ENCODE measurements around the gene PADI1. TPM values are rescaled to one million over a fixed set of nuclear protein-coding genes. Genes with fewer than 3 reads are reported as not detected.

The PADI1 gene
- polyA plus RNA-seq, 2 of the 4 experiments (the other 2 are of a cell fraction): 1.4 to 2.0 TPM

- CTCF ChIA-PET: interaction anchor here (1.7 kb wide), 1 partner anchor 16 kb away, joined by 5 read pairs; no protein-coding TSS in a partner anchor
- 84% methylated on average over 7 of the region's 7 CpGs for WGBS (ENCODE audit: missing lambda C conversion rate)
- TF ChIP-seq ZC3H11A (IDR thresholded peaks at IDR 0.05) (peak; percentile 84), CEBPB (IDR thresholded peaks at IDR 0.05) (no peak)
- ATAC-seq (no peak), FAIRE-seq (no peak), DNase-seq (ENCODE audit: low read depth in 1 of 2, low spot score in 1 of 2) (no peak)
- H3K4me3 ChIP-seq: no peak overlapping the region
- POLR2A ChIA-PET: no interaction called here
- no peaks in the 10 kb centered on the region for H3K9me3 ChIP-seq
- H3K4me2 ChIP-seq: no peak overlapping the region
- peak overlapping the region; percentile 28 to 100; a peak in 3 of 6 replicates for H3K27ac ChIP-seq
- H3K4me1 ChIP-seq: peaks cover 33% of the 10 kb centered on the region
These were observed 22.5 kb downstream of the PADI1 start for GRCh38 chr1:17227358-17227915.

- ChIA-PET CTCF (interaction anchor here (0.7 to 1.0 kb wide), 2 partner anchors 8 to 103 kb away, joined by 4 read pairs; no protein-coding TSS in a partner anchor), POLR2A (no interaction called here)
- no peak overlapping the region for H3K4me3 ChIP-seq
- peak overlapping the region; percentile 56 to 100; a peak in 4 of 6 replicates for H3K27ac ChIP-seq
- H3K4me2 ChIP-seq: no peak overlapping the region
- no peak for ATAC-seq
- FAIRE-seq: no peak
- H3K4me1 ChIP-seq: peaks cover 41% of the 10 kb centered on the region
- TF ChIP-seq ELK1 (IDR thresholded peaks at IDR 0.05; ENCODE audit: low read depth, low read length) (no peak), BHLHE40 (IDR thresholded peaks at IDR 0.05; ENCODE audit: low read depth, low read length) (no peak), FOSL2 (IDR thresholded peaks at IDR 0.05) (no peak), FOSL2 (CRISPR knock-in tag; IDR thresholded peaks at IDR 0.05) (no peak), FOXS1 (CRISPR knock-in tag; IDR thresholded peaks at IDR 0.05) (no peak), ESRRA (IDR thresholded peaks at IDR 0.05; ENCODE audit: borderline replicate concordance, low read length) (no peak), RARB (CRISPR knock-in tag; IDR thresholded peaks at IDR 0.05) (no peak), CBX2 (IDR thresholded peaks at IDR 0.05; ENCODE audit: borderline replicate concordance, low read depth) (no peak), USF2 (IDR thresholded peaks at IDR 0.05) (no peak), EP300 (IDR thresholded peaks at IDR 0.05) (no peak), RFX5 (IDR thresholded peaks at IDR 0.05) (no peak), PHF8 (IDR thresholded peaks at IDR 0.05; ENCODE audit: borderline replicate concordance, low read depth) (no peak), NFE2L2 (conservative IDR thresholded peaks at IDR 0.05; ENCODE audit: low read length) (no peak), JUN (IDR thresholded peaks at IDR 0.05) (no peak), EHF (CRISPR knock-in tag; IDR thresholded peaks at IDR 0.05) (no peak), SMC3 (IDR thresholded peaks at IDR 0.05) (no peak), EHMT2 (IDR thresholded peaks at IDR 0.05; ENCODE audit: low read depth) (no peak), TP53 (CRISPR knock-in tag; IDR thresholded peaks at IDR 0.05) (no peak)
- 91% methylated on average over 4 of the region's 8 CpGs for WGBS (ENCODE audit: missing lambda C conversion rate)
- no peak for DNase-seq (ENCODE audit: low read depth in 1 of 2, low spot score in 1 of 2)
- no peaks in the 10 kb centered on the region for H3K9me3 ChIP-seq
These were observed 23.7 kb downstream of the PADI1 start for GRCh38 chr1:17228619-17229018.

- Histone ChIP-seq H3K4me3 (no peak overlapping the region), H3K9me3 (no peaks in the 10 kb centered on the region), H3K4me1 (peaks cover 47% of the 10 kb centered on the region), H3K4me2 (no peak overlapping the region), H3K27ac (peak overlapping the region; percentile 56 to 100; a peak in 5 of 6 replicates)
- FAIRE-seq (no peak), ATAC-seq (no peak), DNase-seq (ENCODE audit: low read depth in 1 of 2, low spot score in 1 of 2) (no peak)
- POLR2A ChIA-PET: no interaction called here
- TF ChIP-seq ZNF302 (CRISPR knock-in tag; IDR thresholded peaks at IDR 0.05) (no peak), POLR2A (IDR thresholded peaks at IDR 0.05; ENCODE audit: low read length) (no peak), ATOH8 (CRISPR knock-in tag; IDR thresholded peaks at IDR 0.05; ENCODE audit: low read depth) (no peak), E2F6 (IDR thresholded peaks at IDR 0.05; ENCODE audit: borderline replicate concordance, low read depth) (no peak), FOSL2 (IDR thresholded peaks at IDR 0.05) (no peak), FOSL2 (CRISPR knock-in tag; IDR thresholded peaks at IDR 0.05) (no peak), POLR2AphosphoS2 (conservative IDR thresholded peaks at IDR 0.05; ENCODE audit: low read length) (no peak), CTCF (IDR thresholded peaks at IDR 0.05) (no peak), RAD21 (conservative IDR thresholded peaks at IDR 0.05 in 1 of 2, IDR thresholded peaks at IDR 0.05 in 1 of 2) (no peak), PHF8 (IDR thresholded peaks at IDR 0.05; ENCODE audit: borderline replicate concordance, low read depth) (no peak), NFE2L2 (conservative IDR thresholded peaks at IDR 0.05; ENCODE audit: low read length) (no peak)
- CTCF ChIA-PET: interaction anchor here (1.0 kb wide), 1 partner anchor 104 kb away, joined by 4 read pairs; no protein-coding TSS in a partner anchor
- 54% methylated on average over 4 of the region's 6 CpGs for WGBS (ENCODE audit: missing lambda C conversion rate)
These were observed 24.5 kb downstream of the PADI1 start for GRCh38 chr1:17229379-17229778.
